Tibial nerve (tissue), 4 donors: ENCODE measurements around the gene INCA1. TPM values are rescaled to one million over a fixed set of nuclear protein-coding genes. Genes with fewer than 3 reads are reported as not detected.
A peak's percentile ranks its signal among the peaks of the same experiment; 100 is the strongest.

Source experiments
- DNase-seq, 2 donors: peaks; one replicate each; pipeline ENCODE4 v3.0.0-alpha.2; 2019; ENCODE audit warnings: low spot score in 2 of 2
- H3K27ac ChIP-seq, 4 donors: fragments of 200-600 bp; sonication (generic) in 3 of 4; one replicate each; pipeline ENCODE4 v1.5.1; 2017 to 2019; ENCODE audit warnings: mild to moderate bottlenecking in 1 of 4
- H3K27me3 ChIP-seq, 2 donors: fragments of 200-600 bp; sonication (generic) in 1 of 2; one replicate each; pipeline versions ENCODE4 v1.5.1 to v1.6.0; 2017 to 2019
- H3K36me3 ChIP-seq, 3 donors: fragments of 200-600 bp; sonication (generic); one replicate each; pipeline ENCODE4 v1.5.1; 2018 to 2019
- H3K4me1 ChIP-seq, 4 donors: fragments of 200-600 bp; sonication (generic) in 3 of 4; one replicate each; pipeline ENCODE4 v1.5.1; 2017 to 2019
- H3K4me3 ChIP-seq, 4 donors: fragments of 200-600 bp; sonication (generic) in 3 of 4; one replicate each; pipeline ENCODE4 v1.5.1; 2017 to 2019; ENCODE audit warnings: mild to moderate bottlenecking in 1 of 4, moderate library complexity in 1 of 4
- H3K9me3 ChIP-seq, 4 donors: fragments of 200-600 bp; sonication (generic) in 3 of 4; one replicate each; pipeline ENCODE4 v1.5.1; 2017 to 2019
- CTCF ChIP-seq, 5 experiments: fragments of 200-600 bp in 3 of 5; fragments of 450-650 bp in 2 of 5; sonication (generic) in 3 of 5; IDR thresholded peaks; one replicate each; pipeline ENCODE4 v1.5.1; 2016 to 2019; ENCODE audit warnings: antibody characterized with exemption in 5 of 5, mild to moderate bottlenecking in 3 of 5, moderate library complexity in 2 of 5
- EP300 ChIP-seq, 2 donors: sonication (generic); formaldehyde crosslinking; IDR thresholded peaks; one replicate each; pipeline ENCODE4 v1.6.1; 2017; ENCODE audit warnings: antibody characterized with exemption in 2 of 2, mild to moderate bottlenecking in 1 of 2
- POLR2A ChIP-seq, 2 donors: fragments of 450-650 bp; IDR thresholded peaks; one replicate each; pipeline ENCODE4 v1.6.1; 2017; ENCODE audit warnings: antibody characterized with exemption in 2 of 2, mild to moderate bottlenecking in 2 of 2, moderate library complexity in 2 of 2
- WGBS, 2 donors: methylation state at CpG; one replicate each; pipeline ENCODE4 v1.1.5; 2018; 5-methylcytosine and 5-hydroxymethylcytosine counted together
- total RNA-seq, 4 donors: library from RNA; depleted of rRNA; stranded (reverse); fragments of >200 nt; gene quantifications; one replicate each; pipeline ENCODE4 v1.1.0, GENCODE V29; 2016

The INCA1 gene
- total RNA-seq, 4 donors from 2014 or later = 1.2 to 1.8 (median 1.7) TPM

- no peaks in the 10 kb centered on the region for H3K4me1 ChIP-seq
- H3K9me3 ChIP-seq = no peaks in the 10 kb centered on the region
- DNase-seq = no peak
- H3K4me3 ChIP-seq = no peak overlapping the region
- H3K36me3 ChIP-seq = peaks cover 2 to 98% (median 4%) of the 10 kb centered on the region in 3 donors
- H3K27me3 ChIP-seq = no peaks in the 10 kb centered on the region
- no peak overlapping the region for H3K27ac ChIP-seq
- 78 to 88% methylated on average over 4 of the region's 4 CpGs for WGBS, 2 donors
- TF ChIP-seq CTCF (IDR thresholded peaks at IDR 0.05) (no peak), POLR2A (IDR thresholded peaks at IDR 0.05) (no peak), EP300 (IDR thresholded peaks at IDR 0.05) (no peak)
These were observed 17.0 kb upstream of the INCA1 start for GRCh38 chr17:5014357-5014756.

GRCh38 chr17:5011928-5012327 lies 14.6 kb upstream of the INCA1 start:
- H3K27ac ChIP-seq = no peak overlapping the region
- no peaks in the 10 kb centered on the region for H3K9me3 ChIP-seq
- peaks cover 4 to 100% (median 7%) of the 10 kb centered on the region in 3 donors for H3K36me3 ChIP-seq
- 84 to 93% methylated on average over 6 of the region's 6 CpGs for WGBS, 2 donors
- no peak for DNase-seq
- H3K27me3 ChIP-seq = no peaks in the 10 kb centered on the region
- no peak for TF ChIP-seq CTCF (IDR thresholded peaks at IDR 0.05)
- TF ChIP-seq EP300 (IDR thresholded peaks at IDR 0.05) = no peak
- TF ChIP-seq POLR2A (IDR thresholded peaks at IDR 0.05) = no peak
- no peak overlapping the region for H3K4me3 ChIP-seq
- no peaks in the 10 kb centered on the region for H3K4me1 ChIP-seq

- Histone ChIP-seq H3K27me3 (no peaks in the 10 kb centered on the region), H3K9me3 (no peaks in the 10 kb centered on the region), H3K36me3 (peaks cover 3 to 77% (median 45%) of the 10 kb centered on the region in 3 donors), H3K27ac (no peak overlapping the region), H3K4me1 (peaks cover 0 to 30% (median 19%) of the 10 kb centered on the region in 4 donors), H3K4me3 (no peak overlapping the region)
- TF ChIP-seq CTCF (IDR thresholded peaks at IDR 0.05) (no peak), EP300 (IDR thresholded peaks at IDR 0.05) (no peak), POLR2A (IDR thresholded peaks at IDR 0.05) (no peak)
- DNase-seq = no peak
- 94 to 95% methylated on average over 18 of the region's 18 CpGs for WGBS, 2 donors
These were observed 6.0 kb upstream of the INCA1 start for GRCh38 chr17:5003214-5003867.

- Histone ChIP-seq H3K27me3 (no peaks in the 10 kb centered on the region), H3K27ac (no peak overlapping the region), H3K4me3 (no peak overlapping the region), H3K36me3 (peaks cover 3 to 66% (median 41%) of the 10 kb centered on the region in 3 donors), H3K4me1 (peaks cover 0 to 30% (median 19%) of the 10 kb centered on the region in 4 donors), H3K9me3 (no peaks in the 10 kb centered on the region)
- 89 to 90% methylated on average over 20 of the region's 20 CpGs for WGBS, 2 donors
- TF ChIP-seq CTCF (IDR thresholded peaks at IDR 0.05) (no peak), EP300 (IDR thresholded peaks at IDR 0.05) (no peak), POLR2A (IDR thresholded peaks at IDR 0.05) (no peak)
- DNase-seq = no peak
These were observed 4.9 kb upstream of the INCA1 start for GRCh38 chr17:5002121-5002788.

GRCh38 chr17:5000237-5000639 lies 2.9 kb upstream of the INCA1 start:
- DNase-seq = peak in 1 of 2 donors; percentile 37
- 63 to 71% methylated on average over 11 of the region's 11 CpGs for WGBS, 2 donors

More at GRCh38 chr17:5000237-5000639, 2.9 kb upstream of the INCA1 start:
- peak overlapping the region in 1 of 4 donors; percentile 86 for H3K4me3 ChIP-seq
- TF ChIP-seq POLR2A (IDR thresholded peaks at IDR 0.05) (no peak), CTCF (IDR thresholded peaks at IDR 0.05) (no peak), EP300 (IDR thresholded peaks at IDR 0.05) (no peak)
- H3K9me3 ChIP-seq = no peaks in the 10 kb centered on the region
- H3K4me1 ChIP-seq = peaks cover 0 to 37% (median 22%) of the 10 kb centered on the region in 4 donors
- H3K27ac ChIP-seq = peak overlapping the region in 1 of 4 donors; percentile 95
- H3K27me3 ChIP-seq = no peaks in the 10 kb centered on the region
- H3K36me3 ChIP-seq = peaks cover 0 to 46% (median 33%) of the 10 kb centered on the region in 3 donors
